Measurements from ENCODE around the gene AGR3. TPM values are rescaled to one million over a fixed set of nuclear protein-coding genes. Genes with fewer than 3 reads are reported as not detected.
A peak's percentile ranks its signal among the peaks of the same experiment; 100 is the strongest.
"Not testable (repeated sequence)": the region's sequence is repeated elsewhere in the genome, so short reads cannot be mapped to it uniquely, and the experiment has no call there.

AGR3 gene
- total RNA-seq, 2 donors from 2014 or later = not detected

GRCh38 chr7:16904076-16904475, 22.3 kb upstream of the AGR3 start:
- intact Hi-C loops (cut with DNase I) = no loop called here
- no peak for DNase-seq
- no peak for ATAC-seq

GRCh38 chr7:16900209-16900768, 18.5 kb upstream of the AGR3 start:
- ATAC-seq (no peak), DNase-seq (no peak)
- intact Hi-C loops (cut with DNase I) = no loop called here

GRCh38 chr7:16891874-16892643, 10.3 kb upstream of the AGR3 start:
- no peak for ATAC-seq
- no peak for DNase-seq
- intact Hi-C loops (cut with DNase I) = no loop called here

- ATAC-seq (peak; percentile 71 to 76), DNase-seq (no peak)
- intact Hi-C loops (cut with DNase I) = no loop called here
Observed at GRCh38 chr7:16891338-16891737, 9.6 kb upstream of the AGR3 start.

- ATAC-seq = no peak
- intact Hi-C loops (cut with DNase I) = no loop called here
- DNase-seq = no peak
Observed at GRCh38 chr7:16889851-16890415, 8.2 kb upstream of the AGR3 start.

- no peak for ATAC-seq
- DNase-seq = no peak
- intact Hi-C loops (cut with DNase I) = no loop called here
Observed at GRCh38 chr7:16889305-16889704, 7.5 kb upstream of the AGR3 start.

- DNase-seq (no peak), ATAC-seq (no peak)
- intact Hi-C loops (cut with DNase I) = no loop called here
Observed at GRCh38 chr7:16883918-16884317, 2.1 kb upstream of the AGR3 start.

- DNase-seq (no peak), ATAC-seq (no peak)
- intact Hi-C loops (cut with DNase I) = no loop called here
Observed at GRCh38 chr7:16880554-16880953, 1.2 kb downstream of the AGR3 start.

- no peak for ATAC-seq
- intact Hi-C loops (cut with DNase I) = no loop called here
- no peak for DNase-seq
Observed at GRCh38 chr7:16879181-16879580, 2.6 kb downstream of the AGR3 start.

- ATAC-seq (no peak), DNase-seq (no peak)
- intact Hi-C loops (cut with DNase I) = no loop called here
Observed at GRCh38 chr7:16875861-16876260, 5.9 kb downstream of the AGR3 start.

GRCh38 chr7:16874066-16874465, 7.7 kb downstream of the AGR3 start:
- no peak for ATAC-seq
- no peak for DNase-seq
- intact Hi-C loops (cut with DNase I) = no loop called here

GRCh38 chr7:16867328-16867727, 14.5 kb downstream of the AGR3 start:
- ATAC-seq = no peak
- DNase-seq = no peak
- intact Hi-C loops (cut with DNase I) = no loop called here

- DNase-seq; intact Hi-C loops (cut with DNase I); ATAC-seq: not testable (repeated sequence)
Observed at GRCh38 chr7:16853189-16853588, 28.6 kb downstream of the AGR3 start.

- ATAC-seq = no peak
- no peak for DNase-seq
- intact Hi-C loops (cut with DNase I) = no loop called here
Observed at GRCh38 chr7:16851829-16852228, 30.0 kb downstream of the AGR3 start.

- intact Hi-C loops (cut with DNase I) = no loop called here
- DNase-seq (no peak), ATAC-seq (no peak)
Observed at GRCh38 chr7:16850614-16851466, 30.9 kb downstream of the AGR3 start.

GRCh38 chr7:16849296-16850148, 32.3 kb downstream of the AGR3 start:
- DNase-seq (no peak), ATAC-seq (no peak)

GRCh38 chr7:16847381-16847860, 34.4 kb downstream of the AGR3 start:
- DNase-seq = no peak
- ATAC-seq = peak in 1 of 2 donors; percentile 50
- intact Hi-C loops (cut with DNase I) = no loop called here

More at GRCh38 chr7:16849296-16850148, 32.3 kb downstream of the AGR3 start:
- intact Hi-C loops (cut with DNase I) = no loop called here

- no peak for ATAC-seq
- DNase-seq = no peak
- intact Hi-C loops (cut with DNase I) = no loop called here
Observed at GRCh38 chr7:16846601-16847165, 35.1 kb downstream of the AGR3 start.
